Bronchial smooth muscle cell (primary cell): Measurements from ENCODE around the gene PTH. TPM values are rescaled to one million over a fixed set of nuclear protein-coding genes. Genes with fewer than 3 reads are reported as not detected.

Source experiments
- total RNA-seq: library from RNA; depleted of rRNA; stranded (reverse); fragments of >200 nt; gene quantifications from 2 replicates; pipeline ENCODE4 v1.2.1, GENCODE V29; 2014

The PTH gene
- not detected in 2 replicates for total RNA-seq

GRCh38 chr11:13495929-13496328 is at the start of gene PTH:
PTH (minus strand) TSS chr11:13495997; CDS start chr11:13492855, 3,142 bp downstream.

DNA sequence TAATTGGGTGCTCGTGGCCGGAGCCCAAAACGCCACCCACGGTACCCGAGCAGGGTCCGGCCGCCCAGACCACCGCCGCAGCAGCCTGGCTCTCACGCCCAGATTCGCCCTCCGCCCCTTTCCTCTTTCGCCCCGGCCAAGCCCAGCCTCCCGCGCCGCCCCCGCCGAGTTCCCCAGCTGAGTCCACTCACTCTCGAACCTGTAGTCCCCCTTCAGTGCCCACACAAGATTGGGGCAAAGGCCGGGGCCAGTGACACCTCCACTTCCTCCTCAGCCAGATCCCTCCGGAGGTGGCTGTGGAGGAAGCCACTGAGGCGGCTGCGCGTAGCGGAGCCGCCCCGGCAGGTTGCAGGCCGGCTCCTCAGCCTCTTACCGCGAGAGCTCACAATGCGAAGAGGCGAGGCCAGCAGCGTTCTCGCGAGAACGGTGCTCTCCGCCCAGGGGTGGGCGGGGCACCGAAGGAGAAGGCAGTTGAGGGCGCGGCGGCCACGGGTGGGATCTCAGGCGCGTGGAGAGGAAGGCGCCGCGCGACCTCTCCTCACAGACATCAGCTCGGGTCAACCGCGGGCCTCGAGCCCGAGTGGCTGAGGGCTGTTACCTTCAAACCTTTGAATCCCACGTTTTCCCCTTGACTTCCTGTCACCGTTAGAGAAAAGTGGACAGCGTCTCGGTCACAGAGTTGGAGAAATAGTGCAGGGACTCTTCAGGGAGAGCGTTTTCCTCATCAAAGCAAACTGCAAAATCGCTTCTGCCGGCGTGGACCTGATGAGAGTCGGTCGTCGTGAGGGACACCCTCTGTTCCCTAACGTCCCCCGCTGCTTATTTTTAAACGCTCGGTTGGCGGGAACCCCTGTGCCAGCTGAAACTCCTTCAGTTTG is 32.7 kb downstream of the PTH start, which contains the start of gene BTBD10:
Gene BTBD10 (minus strand): TSS at position 322 of the 878 bp plus-strand sequence. CDS start 18,098 bp downstream, outside the sequence.

Other genes starting within 250 kb of the PTH start
- 9.9 and 15.4 TPM in 2 replicates for gene BMAL1, start 218.2 kb downstream of the PTH start, total RNA-seq
- 56.4 and 78.8 TPM in 2 replicates for gene BTBD10, start 32.8 kb downstream of the PTH start, total RNA-seq
- 30.7 and 41.3 TPM in 2 replicates for gene FAR1, start 172.7 kb upstream of the PTH start, total RNA-seq